NAMALWA (cell line): Measurements from ENCODE around the gene CLMP.

Experiments
- DNase-seq: peaks from one replicate; pipeline ENCODE4 v3.0.0-alpha.2; 2015; ENCODE audit warnings: low spot score

CLMP gene, protein sequence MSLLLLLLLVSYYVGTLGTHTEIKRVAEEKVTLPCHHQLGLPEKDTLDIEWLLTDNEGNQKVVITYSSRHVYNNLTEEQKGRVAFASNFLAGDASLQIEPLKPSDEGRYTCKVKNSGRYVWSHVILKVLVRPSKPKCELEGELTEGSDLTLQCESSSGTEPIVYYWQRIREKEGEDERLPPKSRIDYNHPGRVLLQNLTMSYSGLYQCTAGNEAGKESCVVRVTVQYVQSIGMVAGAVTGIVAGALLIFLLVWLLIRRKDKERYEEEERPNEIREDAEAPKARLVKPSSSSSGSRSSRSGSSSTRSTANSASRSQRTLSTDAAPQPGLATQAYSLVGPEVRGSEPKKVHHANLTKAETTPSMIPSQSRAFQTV

DNA sequence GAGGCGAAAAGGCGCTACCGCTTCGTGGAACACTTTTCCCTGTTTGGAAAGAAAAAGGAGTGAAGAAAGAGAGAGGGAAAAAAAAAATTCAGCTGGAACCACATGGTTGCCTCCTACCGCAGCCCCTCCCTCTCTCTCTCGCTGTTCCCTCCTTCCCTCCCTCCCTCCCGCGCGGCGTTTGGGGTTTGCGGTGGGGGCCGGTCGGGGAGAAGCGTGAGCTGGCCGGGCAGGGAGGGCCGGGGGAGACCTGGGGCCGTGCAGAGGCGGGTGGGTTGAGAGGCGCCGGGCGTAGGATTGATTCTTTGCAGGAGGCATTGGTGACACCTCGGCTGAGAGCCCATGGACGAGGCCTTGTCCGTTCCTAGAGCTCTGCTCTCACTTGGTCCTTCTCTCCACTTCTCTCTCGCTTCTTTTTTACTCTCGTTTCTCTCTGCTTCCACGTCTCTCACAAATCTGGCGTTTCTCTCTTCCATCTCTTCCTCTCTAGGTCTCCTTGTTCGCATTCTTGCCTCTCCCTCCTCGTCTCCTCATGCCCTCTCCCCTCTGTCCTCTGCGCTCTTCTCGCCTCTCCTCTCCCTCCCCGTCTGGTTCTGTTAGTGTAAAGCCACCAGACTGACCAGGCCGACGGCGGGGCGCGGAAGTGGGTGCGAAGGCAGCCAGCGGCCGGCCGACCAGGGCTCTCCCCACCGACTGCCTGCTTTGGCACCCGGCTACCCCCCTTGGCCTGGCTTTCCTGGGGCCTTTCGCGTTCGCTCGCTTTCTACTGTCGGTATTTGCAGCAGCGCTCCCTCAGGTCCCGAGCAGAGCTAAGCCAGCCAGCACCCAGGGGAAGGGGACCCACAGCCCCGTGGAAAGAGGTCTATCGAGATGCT lies at the start of gene CLMP:
Gene CLMP (minus strand): TSS at position 61 of the 872 bp plus-strand sequence. CDS start 308 bp downstream, outside the sequence.
- no peak for DNase-seq

DNA sequence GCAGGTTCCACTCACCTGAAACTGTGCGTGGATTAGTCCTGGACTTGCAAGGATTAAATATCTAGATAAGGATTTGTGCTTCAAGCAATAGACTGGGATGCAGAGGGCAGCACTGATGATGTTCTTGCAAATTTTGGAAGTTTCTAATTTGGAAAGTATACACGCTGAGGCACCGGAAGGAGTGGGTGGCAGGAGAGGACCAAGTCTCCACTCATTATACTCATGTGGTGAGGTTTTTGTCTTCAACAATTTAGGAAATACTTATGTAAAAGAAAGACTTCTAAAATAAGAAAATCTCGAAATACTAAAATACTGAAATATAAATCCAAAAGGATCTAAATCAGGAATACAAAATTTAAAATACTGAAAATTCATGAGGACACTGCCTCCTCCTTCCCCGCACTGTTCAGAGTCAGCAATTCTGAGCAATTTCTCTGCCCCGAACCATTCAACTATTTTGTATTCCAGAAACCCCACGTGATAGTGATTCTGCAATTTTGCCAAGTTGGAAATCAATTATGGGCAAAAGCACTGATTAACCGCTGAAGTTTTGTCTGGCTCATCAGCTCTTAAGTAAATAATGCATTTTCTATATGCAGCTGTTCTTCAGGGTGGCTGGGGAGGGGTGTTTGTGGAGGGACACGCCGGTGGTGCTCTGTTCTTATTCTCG lies 47.0 kb upstream of the CLMP start:
- DNase-seq, result no peak

DNA sequence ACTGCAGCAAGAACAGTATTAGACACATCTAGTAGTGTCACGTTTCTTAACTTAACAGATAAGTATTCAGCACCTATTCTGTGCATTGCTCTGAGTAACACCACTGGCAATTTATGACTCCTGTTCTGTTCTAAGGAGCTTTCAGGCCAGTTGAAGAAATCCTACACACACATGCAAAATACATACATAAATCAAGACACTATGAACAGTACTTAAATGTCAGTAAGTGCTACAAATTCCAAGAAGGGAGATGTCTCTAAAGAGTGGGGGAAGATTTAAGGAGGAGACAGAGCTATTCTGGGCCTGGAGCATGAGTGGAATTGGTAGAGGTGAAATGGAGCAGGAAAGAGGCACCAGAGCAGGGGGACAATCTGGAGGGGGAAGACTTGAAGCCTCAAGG lies 46.2 kb upstream of the CLMP start:
- no peak for DNase-seq

DNA sequence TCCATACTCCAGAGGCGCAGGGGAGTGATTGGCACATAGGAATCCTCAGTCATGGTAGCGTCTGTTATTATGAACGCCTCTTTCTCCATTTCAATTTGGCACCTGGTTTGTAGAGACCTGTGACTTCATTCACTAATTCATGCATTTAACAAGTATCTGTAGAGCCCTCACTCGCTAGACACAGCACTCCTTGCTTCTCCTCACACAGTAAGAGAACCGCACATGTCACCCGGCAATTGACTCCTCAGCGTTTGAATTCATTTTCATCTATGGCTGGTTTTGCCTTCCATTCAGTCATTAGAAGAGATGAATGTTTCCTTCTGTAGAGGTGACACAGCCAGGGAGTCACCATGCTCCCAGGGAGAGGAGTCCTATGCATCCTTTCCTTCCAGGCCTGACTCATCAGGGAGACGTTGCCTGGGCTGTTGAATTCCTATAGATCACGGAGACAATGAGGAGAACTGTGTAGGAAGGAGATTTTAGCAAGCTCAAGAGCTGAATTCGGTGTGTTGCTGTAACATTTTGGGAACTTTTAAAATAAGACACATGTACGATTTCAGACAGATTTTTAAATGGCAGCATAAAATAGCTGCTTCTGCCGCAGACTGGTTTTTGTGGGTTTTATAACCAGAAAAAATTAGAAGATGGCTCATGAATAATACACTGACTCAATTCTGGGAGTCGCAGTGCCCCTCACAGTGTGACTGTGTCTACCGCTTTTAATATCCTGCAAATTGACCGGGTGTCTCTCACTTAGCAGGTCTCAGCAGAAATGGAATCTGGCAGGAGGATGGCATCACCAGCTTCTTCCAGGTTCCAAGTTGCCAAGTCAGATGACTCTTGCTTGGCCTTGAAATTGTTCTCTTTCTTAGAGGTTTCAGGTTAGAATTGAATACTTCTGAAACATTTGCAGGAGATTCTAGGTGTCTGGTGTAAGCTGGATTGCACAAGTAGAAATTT lies 44.4 kb upstream of the CLMP start:
- DNase-seq, result no peak

DNA sequence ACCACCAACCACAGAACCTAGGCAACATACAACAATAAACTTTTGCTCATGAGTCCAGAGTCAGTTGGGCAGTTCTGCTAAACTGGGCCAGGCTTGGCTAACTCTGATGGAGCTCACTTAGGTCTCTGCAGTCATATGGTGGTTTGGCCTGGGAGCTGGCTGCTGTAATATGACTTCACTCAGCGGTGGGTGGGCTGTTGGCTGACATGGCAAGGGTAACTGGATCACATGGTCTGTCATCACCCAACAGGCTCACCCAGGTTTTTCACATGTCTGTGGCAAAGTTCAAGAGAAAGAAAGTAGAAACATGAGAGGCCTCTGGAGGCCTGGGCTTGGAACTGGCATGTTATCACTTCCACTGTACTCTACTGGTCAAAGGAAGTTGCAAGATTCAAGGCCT lies 43.2 kb upstream of the CLMP start:
- no peak for DNase-seq

DNA sequence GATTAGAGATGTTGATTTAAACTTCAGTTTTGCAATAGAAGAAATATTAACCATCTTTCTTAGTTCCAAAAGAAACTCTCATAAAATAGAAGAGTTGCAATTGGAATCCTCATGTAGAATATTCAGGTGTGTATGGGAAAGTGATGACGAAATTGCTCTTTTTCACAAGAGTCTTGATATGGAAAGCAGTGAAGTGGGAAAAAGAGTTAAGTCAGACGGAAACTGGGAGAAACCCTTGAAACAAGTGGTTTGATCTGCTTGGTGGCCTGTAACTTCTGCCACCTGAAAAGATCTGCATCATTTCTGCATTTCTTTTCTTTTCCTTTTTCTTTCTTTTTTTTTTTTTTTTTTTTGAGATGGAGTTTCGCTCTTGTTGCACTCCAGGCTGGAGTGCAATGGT lies 41.8 kb upstream of the CLMP start:
- DNase-seq, result no peak

DNA sequence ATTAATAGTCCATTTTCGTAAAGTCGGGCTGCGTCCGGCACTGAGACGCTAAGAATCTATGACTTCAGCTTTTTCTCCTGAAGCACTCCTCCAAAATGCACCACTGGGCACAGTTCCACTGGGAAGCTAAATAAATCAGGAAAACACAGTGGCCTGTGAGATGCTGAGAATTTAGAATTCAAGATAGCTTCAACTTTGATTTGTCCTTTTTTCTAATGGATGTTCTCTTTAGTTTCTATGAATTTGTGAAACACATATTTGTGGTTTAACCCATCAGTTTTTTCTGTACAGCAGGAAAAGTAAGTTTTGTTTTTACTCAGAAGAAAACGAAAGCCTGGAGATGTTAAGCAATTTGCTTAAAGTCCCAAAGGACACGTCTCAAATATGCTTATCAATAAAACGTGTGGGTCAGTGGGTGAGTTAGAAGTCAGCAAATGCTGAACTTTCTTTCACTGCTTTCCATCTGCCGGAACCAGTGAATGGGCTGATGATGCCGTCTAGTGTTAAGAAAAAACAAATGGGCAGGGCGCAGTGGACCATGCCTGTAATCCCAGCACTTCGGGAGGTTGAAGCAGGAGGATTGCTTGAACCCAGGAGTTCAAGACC lies 40.7 kb upstream of the CLMP start:
- DNase-seq, result no peak

DNA sequence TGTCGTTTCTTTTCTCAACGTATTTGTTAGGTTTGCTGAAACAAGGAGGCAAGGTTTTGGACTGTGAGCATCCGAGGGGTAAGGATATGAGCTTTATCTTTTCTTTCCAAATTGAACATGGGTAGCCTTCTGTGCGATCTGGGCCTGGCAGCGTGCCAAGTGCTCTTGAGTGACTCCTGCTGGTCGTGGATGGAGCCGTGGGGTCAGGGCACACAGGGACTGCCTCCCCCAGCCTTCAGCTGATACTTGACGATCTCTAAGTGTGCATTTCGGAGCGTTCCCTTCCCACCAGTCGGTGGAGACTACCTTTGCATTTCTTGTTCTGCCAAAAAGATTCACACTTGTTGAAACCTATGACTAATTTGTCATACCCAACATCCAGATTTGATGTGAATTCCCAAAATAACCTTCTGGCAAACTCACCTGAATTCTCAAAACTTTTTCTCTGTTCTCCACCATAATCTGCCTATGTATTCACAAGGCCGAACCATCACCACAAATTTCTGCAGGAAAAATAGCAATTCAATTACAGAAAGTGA lies 40.1 kb upstream of the CLMP start:
- peak; percentile 51 for DNase-seq

DNA sequence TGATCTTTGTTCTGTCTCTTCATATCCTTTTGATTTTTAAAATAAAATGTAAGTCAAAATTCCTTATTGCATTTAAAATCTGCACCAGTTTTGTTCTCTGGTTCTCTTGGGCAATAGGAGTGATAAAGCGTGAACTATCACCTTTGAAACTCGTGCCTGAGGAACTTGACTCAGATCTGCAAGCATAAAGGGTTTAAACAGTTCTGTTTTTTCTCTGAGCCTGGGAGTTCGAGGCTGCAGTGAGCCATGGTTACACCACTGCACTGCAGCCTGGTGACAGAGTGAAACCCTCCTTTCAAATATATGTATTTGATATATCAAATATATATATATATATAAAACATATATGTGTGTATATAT lies 38.9 kb upstream of the CLMP start:
- no peak for DNase-seq

DNA sequence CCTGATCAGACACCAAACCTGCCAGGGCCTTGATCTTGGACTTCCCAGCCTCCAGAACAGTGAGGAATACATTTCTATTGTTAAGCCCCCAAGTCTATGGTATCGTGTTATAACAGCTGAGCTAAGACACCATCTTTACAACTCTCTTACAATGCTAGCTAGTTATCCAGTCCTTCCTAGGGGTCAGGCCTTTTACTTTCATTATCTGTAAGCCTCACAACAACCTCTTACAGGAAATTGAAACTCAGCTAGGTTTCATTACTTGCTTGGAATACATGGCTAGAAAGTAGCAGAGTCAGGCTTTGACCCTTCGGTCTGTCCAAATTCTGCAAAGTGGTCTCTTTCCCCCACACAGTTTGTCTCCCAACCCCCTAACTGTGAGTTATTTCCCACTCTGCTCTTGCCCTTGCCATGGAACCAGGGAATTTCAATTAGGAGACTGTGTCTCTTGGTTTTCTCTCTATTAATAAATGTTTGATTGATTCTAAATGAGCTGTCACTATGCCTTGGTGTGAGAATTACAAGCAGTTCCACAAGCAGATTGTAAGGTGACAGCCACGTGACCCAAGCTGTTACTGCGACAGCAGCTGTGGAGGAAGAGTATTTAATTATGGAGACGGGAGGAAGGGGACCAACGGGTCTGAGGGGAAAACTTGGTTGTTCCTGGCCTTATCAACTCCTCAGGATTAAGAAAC lies 38.4 kb upstream of the CLMP start:
- DNase-seq, result no peak

DNA sequence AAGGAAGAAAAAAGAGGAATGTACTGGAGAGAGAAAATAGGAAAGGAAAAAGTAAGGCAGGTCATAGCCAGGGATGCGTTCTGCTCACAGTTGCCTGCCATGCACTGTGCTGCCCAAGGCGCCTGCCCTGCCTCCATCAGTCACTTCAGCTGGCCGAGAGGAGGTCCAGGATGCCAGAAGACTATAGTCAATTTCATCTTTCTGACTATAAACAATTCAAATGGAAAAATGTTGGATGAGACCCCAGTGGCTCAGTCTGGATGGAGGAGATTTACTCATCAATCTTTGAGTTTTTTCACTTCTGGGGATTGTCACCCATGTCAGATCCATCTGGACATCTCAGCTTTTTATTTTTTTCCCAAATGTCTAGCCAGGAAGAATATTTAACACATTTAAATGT lies 36.7 kb upstream of the CLMP start:
- no peak for DNase-seq

DNA sequence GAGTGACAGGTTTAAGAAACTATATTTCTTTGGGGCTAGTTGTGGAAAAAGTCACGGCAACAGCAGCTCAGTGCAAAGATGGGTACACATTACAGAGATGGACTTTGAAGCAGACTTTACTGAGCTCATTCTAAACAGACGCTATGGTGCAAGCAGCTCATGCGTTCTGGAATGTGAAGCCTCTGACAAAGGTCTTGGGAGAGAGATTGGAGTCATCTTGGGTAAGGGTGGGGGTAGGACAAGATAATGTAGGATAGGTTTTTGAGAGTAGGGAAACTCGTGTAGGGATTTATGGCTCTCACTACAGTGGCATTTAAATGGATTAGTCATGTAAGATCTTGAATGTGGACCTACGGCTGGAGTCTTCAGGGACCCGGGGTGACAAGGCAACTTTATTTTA lies 36.2 kb upstream of the CLMP start:
- no peak for DNase-seq

DNA sequence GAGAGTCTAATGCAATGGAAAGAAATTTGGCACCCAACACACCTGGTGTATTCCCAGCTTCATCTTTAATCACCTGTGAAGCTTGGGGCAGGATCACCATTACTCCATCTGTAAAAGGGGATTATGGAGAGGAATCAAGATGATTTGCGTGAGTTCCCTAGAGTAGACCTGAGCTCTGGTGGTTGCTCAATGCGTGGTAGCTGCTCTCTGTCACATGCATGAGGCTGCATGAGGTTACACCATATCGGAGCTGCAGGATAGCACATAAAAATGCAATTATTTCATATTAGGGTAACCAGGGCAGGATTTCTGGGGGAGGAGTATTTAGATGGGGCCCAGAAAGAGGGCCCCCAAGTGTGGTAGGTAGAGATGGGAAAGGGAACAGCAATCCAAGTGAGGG lies 35.3 kb upstream of the CLMP start:
- DNase-seq, result no peak

DNA sequence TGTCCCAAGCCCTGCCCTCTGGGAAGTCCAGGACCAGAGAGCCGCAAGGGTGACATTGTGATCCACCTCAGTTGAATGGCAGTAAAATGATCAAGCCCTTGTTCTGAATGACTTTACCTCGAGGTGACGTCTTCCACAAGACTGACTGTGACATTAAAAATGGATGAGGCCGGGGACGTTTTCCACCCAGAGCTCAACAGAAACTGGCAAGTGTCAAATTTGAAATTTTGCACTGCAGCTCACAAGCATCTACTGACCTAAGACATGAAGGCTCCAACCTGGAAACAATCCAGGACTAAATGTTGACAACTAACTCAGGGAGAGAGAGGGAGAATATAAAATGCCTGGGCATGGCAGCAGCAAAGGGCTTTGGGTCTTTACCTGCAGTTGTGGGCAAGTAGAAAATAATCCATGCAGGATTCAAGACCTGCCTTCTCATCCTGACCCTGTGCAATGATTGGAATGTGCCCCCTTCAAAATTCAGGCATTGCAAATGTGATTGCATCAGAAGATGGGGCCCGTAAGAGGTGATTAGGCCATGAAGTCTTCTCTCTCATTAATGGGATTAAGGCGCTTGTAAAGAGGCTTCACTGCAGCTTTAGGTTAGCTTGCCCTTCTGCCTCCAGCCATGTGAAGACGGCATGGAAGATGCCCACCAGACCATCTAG lies 33.6 kb upstream of the CLMP start:
- DNase-seq, result no peak

DNA sequence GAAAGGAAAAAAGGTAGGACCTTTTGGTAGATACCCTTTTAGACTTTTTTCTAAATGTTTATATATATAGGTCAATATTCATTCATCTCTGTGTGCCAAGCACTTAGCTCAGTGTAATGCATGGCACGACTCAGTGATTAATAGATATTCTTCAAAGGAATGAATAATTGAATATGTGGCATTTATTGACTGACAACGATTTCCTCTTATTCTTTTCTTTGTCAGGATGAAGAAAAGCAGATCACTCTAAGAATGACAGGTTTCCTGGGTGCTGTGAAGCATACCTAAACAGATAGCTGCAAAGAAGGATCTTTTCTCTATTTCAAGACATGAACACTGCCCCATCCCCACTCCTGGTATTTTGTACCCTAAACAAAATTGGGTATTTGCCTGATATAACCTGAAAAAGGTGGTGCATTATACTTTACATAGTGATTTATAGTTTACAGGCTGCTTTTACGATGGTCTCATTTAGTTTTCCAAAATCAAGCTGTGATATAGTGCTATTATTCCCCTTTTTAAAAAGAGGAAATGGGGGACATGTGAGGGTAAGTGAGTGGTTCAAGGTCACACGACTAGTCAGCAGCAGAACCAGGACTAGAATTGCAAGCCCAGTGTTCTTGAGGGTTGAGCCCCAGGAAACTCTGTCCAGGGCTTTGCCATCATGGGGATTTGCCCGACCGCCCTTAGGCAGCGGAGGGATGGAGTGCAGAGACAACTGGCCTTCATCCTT lies 32.9 kb upstream of the CLMP start:
- no peak for DNase-seq

DNA sequence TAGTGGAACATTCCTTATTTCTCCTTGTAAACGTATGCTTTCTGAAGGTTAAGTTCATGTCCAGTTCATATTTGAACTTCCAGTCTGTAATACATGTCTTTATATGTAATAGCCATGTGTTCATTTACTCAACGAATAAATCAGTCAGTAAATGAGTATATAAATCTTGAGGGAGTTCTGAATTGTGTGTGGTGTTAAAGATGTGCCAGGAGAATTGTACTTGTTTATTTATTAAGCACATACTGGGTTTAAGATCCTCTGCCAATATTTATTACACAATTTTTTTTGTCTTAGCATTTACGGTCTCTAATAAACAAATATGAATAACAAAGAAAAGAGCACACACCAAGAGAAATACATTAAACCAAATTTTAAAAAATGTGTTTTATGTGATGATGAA lies 26.5 kb upstream of the CLMP start:
- DNase-seq, result no peak

DNA sequence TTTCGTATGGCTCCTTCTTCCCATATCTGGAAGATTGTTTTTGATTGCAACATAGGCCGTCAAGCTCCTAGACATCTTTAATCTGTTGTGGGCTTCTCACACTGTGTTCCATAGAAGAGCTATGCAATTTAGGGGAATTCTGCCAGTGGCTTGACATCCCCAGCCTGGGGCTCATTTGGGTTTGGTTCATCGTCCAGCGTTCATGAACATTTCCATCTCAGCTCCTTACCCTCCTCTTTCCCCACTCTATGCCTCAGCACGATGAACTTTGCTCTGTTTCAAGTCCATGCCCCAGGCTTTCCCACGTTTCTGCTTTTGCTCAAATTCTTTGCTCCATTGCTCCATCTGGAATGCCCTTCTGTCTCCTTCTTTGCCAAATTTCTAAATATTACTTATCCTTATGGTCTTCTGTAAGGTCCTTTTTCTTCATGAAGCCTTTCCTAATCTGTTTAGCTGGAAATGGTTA lies 26.1 kb upstream of the CLMP start:
- no peak for DNase-seq

DNA sequence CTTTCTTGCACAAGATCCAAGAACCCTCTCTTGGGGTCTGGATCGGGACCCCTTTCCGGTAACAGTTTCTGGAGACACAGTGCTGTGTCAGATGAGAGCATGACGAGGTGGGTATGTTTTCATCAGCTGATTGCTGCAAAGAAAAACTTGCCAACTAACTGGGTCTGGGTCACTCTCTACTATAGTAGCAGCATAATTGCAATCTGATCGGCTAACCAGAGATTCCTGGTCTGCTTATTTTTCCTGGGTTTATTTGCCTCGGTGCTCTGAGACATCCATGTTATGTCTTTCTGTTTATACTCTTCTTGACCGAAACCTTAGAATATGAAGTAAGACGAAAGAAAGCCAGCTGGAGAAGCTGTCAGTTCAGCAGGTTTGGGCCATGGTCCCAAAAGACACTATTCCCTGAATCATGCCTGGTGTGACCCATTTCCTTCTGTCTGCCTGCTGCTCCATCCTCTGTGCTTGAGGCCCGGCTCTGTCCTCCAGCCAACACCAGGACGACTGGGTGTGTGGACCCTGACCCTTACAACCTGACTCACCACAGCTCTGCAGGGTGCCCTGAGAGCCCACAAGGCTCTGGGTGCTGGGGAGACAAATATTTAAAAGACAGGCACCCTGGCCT lies 24.1 kb upstream of the CLMP start:
- no peak for DNase-seq

DNA sequence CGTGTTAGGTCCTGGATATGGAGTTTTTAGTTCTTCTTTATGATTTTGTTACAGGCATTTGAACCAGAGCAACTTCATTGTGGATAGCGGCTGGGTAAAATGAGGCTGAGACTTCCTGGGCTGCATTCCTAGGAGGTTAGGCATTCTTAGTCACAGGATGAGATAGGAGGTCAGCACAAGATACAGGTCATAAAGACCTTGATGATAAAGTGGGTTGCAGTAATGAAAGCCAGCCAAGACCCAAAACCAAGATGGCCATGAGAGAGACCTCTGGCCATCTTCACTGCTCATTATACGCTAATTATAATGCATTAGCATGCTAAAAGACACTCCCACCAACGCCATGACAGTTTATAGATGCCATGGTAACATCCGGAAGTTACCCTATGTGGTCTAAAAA lies 23.4 kb upstream of the CLMP start:
- no peak for DNase-seq
